Measurements from ENCODE around the gene SRPK1.
A peak's percentile ranks its signal among the peaks of the same experiment; 100 is the strongest.
"Not testable (repeated sequence)": the region's sequence is repeated elsewhere in the genome, so short reads cannot be mapped to it uniquely, and the experiment has no call there.

The SRPK1 gene
- 64.9 reads per million, percentile 74 among the genes with 10 or more reads in this experiment for total RNA-seq

DNA sequence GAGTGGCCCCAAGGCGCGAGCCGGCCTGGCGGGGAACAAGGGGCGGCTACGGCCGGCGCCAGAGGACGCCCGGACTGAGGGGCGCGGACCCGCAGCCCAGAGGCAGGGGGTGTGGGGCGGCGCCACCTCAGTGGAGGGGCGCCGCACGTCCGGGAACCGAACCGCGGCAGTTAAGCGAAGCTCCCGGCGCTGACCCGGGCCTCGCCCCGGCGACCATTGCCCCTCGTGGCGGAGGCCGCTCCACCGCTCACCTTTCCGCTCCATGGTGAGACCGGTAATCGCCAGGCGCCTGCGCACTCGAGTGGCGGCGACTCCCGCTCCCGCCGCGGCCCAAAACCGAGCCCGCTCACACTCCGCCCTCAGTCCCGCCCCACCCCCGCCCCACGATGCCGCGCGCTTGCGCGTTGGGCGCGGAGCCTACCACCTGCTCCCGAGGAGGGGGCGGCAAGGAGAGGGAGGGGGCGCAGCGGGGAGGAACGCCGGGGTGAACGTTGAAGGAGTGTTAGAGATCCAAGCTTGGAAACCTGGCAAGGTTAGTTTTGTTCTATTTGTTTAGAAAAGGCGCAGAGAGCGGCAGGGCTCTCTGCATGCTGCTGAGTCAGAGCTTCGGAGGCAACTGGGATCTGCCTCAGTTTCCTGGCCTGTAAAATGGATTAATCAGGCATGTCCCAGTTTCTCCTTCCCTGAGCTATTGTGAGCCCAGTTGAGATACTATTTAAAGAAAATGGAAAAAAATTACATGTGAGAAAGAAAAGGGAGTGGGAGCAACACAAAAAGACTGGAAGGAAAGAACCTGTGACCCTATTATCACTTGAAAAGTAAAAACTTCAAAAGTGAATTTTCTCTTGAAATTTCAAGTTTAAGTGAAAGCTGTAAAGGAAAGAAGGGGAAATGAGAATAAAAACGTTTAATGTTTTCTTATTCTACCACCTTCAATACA, at the start of gene SRPK1:
TSS of gene SRPK1 (minus strand) at position 306 of the 940 bp plus-strand sequence. CDS start at position 264, 42 bp downstream.
- DNase-seq = peak; percentile 68

DNA sequence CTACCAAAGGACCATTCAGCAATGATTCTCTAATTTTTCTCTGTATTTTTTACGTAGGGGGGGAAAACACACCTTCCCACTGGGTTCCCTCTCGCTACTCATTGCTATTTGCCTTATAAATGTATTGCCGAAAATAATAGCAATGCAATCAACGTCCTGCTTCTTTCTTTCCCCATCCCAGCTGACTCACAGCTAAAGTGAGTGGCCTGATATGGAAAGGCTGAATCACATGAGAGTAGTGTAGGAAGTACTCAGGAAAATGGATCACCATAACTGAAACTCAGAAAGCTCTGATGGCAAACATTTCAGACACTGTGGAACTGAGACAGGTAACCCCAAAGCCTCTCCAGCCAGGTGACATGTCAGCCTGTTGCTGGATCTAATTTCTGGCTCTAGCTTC, 49.3 kb upstream of the SRPK1 start:
- no peak for DNase-seq

DNA sequence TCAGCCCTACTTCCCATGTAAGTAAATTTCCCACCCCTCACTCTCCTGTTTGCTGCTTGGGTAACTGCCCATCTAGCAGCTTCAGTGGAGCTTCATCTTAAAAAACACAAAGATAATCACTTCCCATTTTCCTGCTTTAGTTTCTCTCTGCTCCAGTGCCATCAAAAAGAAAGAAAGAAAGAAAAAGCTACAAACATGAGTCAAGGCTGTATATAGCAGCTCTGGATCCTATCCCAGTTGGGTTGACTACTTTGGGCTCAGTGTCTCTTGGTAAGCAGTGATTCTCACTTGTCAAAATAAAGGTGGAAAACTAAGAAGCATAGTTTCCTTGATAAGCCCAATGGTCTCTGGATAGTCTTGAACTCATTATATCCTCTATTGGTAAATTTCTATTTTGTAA, 48.7 kb upstream of the SRPK1 start:
- no peak for DNase-seq

DNA sequence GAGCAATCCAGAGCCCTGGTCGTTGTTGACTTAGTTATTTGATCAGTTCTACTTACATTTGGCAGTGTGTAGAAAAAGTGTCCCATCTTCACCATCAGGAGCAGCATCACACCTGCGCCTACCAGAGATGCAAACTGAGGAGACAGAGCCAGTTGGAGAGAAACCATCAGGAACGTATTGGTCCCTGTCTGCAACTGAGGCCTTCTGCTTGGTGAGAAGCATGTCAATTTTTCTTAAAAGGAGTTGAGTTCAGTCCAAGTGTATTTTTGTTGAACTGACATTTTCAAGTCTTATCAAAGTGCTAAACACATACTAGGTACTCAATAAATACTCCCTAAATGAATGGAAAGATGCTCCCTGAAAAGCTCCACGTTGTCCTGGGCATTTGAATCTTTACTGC, 47.9 kb upstream of the SRPK1 start:
- no peak for DNase-seq

DNA sequence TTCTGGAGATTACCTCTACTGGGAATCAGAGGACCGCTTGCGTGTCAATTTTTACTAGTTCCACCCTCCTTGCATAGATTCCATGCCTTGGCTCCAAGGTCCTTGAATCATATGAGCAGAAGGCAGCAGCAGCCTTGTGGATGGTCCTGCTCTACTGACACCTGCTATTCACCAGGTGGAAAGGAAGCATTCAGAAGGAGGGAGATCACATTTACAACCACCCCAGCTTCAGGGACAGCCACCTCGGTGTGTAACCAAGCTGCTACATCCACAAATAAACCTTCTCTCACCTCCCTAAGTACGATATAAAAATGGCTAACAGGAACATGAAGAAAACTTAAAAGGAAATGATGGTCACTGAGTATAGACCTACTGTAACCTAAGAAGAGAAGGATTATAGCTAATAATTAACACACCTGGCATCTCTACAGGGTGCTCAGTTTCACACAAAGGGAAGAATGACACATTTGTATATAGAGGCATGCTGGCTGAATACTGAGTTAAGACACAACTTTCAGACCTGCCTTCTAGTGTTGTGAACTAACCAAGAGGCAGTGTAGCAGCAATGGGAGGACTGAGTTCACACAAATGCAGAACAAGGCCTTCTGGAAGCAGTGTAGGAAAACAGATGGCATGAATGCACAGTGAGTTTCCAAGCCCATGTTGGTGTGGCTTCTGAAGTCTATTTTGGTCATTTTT, 46.3 kb upstream of the SRPK1 start:
- DNase-seq = no peak

DNA sequence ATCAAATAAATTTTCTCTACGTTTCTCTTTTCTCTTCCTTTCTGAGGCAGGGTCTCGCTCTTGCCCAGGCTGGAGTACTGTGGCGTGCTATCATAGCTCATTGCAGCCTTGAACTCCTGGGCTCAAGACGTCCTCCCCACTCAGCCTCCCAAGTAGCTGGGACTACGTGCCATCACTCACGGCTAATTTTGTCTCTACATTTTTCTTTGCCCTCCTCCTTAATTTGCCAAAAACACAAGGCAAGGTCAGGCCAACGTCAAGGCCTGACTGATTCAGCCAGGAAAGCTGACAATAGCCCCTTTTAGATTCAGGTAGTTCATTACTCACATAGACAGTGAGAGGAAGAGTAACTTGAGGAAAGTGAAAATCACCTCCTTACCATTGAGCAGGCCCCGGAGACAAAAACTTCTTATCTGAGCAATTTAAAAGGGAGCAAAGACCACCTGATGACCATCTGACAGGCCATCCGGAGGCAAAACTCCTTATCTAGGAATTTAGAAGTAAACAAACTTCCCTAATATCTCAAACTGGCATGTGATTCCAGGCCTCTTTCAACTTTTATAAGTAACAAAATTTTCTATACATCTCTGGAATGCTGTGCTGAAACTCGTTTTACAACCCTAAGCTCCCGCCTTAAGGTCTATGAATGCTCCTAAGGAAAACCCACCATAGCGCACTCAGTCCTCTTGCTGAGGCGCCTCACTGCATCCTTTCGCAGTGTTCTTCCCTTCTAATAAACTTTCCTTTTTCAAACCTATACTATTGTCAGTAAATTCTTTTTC, 42.1 kb upstream of the SRPK1 start:
- no peak for DNase-seq

DNA sequence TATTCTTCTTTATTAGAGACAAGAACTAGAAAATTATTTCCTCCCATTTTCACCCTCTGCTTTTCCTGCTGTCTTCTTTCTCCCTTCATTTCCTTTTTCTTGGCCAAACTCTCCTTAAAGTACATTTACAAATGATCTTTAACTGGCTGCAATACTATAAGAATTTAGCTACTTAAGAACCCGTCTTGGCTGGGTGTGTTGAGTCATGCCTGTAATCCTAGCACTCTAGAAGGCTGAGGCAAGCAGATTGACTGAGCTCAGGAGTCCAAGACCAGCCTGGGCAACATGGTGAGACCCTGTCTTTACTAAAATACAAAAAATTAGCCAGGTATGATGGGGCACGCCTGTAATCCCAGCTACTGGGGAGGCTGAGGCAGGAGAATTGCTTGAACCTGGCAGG, 39.3 kb upstream of the SRPK1 start:
- DNase-seq = no peak

DNA sequence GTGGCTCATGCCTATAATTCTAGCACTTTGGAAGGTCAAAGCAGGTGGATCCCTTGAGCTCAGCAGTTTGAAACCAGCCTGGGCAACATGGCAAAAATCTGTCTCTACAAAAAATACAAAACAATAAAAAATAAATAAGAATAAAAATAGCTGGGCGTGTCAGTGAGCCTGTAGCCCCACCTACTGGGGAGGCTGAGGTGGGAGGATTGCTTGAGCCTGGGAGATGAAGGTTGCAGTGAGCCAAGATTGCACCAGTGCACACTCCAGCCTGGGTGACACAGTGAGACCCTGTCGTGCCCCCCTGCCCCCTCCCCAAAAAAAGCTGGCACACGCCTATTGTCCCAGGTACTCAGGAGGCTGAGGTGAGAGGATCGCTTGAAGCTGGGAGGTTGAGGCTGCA, 35.1 kb upstream of the SRPK1 start:
- no peak for DNase-seq

DNA sequence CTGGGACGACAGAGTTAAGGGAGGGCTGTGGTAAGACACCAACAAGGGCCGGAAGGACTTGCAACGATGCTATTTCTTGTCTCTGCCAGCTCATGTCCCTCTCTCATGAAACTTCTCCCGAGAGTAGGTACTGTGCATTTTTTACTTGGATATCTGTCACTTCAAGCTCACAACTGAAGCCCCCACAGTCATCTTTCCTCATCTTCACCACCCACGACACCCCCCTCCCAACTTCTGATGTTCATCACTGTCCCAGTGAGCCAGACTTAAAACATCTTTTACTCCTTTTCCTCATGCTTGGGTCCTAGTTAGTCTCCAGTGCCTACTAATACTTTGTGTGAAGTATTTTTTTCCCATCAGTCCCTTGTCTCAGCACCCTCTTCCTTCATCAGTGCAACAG, 34.6 kb upstream of the SRPK1 start:
- DNase-seq = no peak

DNA sequence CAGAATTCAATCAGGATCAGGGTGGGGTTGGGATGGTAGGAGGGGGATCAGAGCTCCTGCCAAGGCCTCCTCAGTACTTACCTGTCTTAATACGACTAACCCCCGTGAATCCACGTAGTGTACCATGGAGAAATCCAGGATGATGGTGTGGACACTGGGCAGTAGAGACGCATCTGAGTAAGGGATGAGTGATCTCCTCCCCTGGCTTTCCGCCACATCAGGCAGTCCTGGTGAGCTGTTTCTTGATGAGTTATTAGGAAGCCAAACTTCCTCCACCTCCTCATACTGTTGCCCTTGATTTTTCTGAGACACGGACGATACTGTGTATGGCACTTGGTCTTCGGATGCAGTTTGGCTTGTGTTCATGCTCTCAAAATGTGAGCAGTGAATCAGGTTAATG, 34.2 kb upstream of the SRPK1 start:
- DNase-seq = no peak

DNA sequence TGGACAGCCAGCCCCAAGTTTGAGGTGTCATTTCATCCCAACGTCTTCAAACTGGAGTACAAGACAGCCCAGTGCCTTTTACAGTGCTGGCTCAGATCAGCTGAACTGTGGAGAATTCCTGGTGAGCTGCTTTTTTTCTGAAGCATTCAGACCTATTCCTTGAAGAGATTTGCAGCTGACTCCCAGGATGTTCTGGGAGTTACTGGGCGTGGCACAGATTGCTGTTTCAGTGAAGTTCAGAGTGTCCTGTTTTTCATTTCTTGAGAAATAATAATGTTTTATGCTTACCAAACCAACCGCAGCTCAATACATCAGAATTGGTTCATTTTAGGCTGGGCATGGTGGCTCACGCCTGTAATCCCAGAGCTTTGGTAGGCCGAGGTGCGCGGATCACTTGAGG, 33.4 kb upstream of the SRPK1 start:
- no peak for DNase-seq

DNA sequence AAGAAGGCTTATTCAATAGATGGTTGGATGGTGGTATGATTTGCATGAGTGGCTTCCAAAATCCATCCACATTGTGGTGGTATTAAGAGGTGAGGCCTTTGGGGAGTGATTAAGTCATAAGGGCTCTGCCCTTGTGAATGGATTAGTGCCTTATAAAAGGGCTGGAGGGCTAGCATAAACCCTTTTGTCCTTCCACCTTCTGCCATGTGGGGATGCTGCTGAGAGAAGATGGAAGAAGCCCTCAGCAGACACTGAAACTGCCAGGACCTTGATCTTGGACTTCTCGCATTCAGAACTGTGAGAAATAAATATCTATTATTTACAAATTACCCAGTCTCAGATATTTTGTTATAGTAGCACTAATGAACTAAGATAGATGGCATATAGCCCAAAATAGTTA, 27.8 kb upstream of the SRPK1 start:
- DNase-seq = no peak

DNA sequence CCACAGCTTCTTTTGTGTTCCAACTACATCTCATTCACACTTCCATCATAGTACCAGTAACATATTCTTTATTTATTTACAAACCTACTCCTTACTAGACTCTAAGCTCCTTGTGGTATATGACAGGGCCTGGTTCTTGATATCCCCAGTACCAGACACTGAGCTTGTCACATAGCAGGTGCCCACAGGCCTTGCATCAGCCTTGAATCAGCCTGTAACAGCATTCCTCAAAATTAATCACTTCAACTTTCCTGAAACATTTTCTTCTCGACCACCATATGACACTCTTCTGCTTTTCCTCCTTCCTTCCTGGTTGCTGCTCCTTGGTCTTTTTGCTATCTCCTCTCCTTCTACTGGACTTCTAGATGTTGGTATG, 24.7 kb upstream of the SRPK1 start:
- DNase-seq = no peak

DNA sequence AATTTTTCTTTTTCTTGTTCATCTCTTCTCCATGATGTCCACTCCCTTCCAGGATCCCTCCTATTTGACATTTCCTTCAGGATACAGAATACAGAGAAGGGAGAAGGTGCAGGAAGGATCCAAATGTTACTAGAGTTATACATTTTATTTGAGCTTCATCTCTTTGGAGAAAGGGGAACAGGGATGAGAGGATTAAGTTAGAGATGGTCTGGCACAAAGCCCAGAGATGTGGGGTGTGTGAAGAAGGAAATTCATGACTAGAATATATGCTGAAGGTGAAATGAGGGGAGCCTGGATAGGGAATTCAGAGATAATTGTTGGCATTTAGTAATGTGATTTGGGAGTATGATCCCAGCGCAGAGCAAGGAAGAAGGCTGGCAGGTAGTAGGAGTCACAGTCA, 22.5 kb upstream of the SRPK1 start:
- no peak for DNase-seq

DNA sequence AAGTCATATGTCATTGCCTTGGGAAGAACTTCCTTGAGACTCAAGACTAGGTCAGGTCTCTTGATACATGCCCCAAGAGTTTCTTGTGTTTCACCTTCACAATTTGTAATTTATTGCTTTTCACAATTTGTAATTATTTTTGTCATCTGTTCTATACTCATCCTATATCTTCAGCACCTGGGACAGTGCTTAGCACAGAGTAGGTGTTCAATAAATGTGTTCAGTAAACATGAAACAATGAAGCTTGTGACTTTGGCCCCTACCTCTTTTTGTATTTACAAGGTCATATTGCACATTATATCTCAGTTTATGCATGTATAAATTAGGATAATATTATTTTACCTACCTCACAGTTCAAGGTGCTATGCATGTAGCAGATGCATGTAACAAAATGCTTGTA, 21.5 kb upstream of the SRPK1 start:
- no peak for DNase-seq

DNA sequence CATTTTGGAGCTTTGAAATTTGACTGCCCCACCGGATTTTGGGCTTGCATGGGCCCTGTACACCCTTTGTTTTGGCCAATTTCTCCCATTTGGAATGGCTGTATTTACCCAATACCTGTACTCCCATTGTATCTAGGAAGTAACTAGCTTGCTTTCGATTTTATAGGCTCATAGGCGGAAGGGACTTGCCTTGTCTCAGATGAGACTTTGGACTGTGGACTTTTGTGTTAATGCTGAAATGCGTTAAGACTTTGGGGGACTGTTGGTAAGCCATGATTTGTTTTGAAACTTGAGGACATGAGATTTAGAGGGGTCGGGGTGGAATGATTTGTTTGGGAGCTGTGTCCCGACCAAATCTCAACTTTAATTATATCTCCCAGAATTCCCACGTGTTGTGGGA, 20.3 kb upstream of the SRPK1 start:
- not testable (repeated sequence) for DNase-seq

DNA sequence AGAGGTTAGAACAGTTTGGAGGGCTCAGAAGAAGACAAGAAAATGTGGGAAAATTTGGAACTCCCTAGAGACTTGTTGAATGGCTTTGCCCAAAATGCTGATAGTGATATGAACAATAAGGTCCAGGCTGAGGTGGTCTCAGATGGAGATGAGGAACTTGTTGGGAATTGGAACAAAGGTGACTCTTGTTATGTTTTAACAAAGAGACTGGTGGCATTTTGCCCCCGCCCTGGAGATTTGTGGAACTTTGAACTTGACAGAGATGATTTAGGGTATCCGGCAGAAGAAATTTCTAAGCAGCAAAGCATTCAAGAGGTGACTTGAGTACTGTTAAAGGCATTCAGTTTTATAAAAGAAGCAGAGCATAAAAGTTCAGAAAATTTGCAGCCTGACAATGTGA, 19.1 kb upstream of the SRPK1 start:
- DNase-seq = not testable (repeated sequence)

DNA sequence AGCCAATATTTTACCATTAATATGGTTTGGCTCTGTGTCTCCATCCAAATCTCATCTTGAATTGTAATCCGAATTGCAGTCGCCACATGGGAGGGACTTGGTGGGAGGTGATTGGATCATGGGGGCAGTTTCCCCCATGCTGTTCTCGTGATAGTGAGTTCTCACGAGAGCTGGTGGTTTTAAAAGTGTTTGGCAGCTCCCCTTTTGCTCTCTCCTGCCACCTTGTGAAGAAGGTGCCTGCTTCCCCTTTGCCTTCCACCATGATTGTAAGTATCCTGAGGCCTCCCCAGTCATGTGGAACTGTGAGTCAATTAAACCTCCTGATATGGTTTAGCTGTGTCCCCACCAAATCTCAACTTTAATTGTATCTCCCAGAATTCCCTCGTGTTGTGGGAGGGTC, 18.4 kb upstream of the SRPK1 start:
- not testable (repeated sequence) for DNase-seq

DNA sequence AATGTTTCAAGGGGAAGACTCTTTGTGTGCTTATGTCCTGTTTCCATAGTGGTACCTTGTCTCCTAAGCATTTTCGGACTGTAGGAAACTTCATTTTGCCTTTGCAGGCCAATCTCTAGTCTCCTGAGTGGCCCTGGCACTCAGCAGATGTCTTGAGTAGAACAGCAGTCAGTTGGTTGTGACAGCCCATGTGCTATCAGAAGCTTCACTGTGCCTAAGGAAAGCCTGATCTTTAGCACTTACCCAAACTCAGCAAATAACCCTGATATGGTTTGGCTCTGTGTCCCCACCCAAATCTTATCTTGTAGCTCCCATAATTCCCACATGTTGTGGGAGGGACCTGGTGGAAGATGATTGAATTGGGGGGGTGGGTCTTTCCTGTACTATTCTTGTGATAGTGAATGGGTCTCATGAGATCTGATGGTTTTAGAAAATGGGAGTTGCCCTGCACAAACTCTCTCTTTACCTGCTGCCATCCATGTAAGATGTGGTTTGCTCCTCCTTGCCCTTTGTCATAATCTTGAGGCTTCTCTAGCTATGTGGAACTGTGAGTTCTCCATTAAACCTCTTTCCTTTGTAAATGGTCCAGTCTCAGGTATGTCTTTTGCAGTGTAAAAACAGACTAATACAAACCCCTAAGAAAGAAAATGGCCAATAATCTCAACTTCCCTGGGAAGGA, 15.9 kb upstream of the SRPK1 start:
- no peak for DNase-seq

DNA sequence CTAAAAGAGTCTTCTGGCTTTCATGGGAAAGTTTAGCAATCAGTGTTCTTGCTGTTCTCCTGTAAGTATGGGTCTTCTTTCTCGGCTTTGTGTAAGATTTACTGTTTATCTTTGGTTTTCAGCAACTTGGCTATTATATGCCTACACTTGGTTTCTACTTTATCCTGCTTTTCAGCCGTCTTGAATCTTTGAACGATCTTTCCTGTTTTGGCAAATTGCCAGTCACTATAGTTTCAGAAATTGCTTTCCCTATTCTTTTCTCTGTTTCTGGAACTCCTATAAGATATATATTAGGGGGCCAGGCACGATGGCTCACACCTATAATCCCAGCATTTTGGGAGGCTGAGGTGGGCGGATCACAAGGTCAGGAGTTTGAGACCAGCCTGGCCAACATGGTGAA, 14.6 kb upstream of the SRPK1 start:
- DNase-seq = no peak

DNA sequence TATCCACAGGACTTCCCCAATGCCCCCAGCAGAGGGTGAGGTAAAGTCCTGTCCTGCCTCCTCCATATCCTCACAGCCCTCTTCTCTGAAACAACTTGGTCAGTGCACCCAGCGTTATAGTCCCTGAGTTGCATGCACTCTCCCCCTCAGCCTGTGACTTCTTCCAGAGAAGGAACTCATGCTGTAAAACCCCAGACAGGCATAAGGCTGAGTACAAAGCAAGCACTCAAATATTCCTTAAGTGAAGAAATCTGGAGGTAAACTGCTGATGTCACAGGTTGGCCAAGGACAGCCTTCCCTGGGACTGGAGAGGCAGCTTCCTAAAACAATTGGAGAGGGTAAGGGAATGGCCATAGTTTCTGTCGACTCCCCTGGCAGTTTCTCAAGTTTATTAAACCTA, 12.9 kb upstream of the SRPK1 start:
- no peak for DNase-seq

DNA sequence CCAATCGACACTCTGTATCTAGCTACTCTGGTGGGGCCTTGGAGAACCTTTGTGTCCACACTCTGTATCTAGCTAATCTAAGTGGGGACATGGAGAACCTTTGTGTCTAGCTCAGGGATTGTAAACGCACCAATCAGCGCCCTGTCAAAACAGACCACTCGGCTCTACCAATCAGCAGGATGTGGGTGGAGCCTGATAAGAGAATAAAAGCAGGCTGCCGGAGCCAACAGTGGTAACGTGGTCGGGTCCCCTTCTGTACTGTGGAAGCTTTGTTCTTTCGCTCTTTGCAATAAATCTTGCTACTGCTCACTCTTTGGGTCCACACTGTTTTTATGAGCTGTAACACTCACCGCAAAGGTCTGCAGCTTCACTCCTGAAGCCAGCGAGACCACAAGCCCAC, 11.0 kb upstream of the SRPK1 start:
- DNase-seq = not testable (repeated sequence)

DNA sequence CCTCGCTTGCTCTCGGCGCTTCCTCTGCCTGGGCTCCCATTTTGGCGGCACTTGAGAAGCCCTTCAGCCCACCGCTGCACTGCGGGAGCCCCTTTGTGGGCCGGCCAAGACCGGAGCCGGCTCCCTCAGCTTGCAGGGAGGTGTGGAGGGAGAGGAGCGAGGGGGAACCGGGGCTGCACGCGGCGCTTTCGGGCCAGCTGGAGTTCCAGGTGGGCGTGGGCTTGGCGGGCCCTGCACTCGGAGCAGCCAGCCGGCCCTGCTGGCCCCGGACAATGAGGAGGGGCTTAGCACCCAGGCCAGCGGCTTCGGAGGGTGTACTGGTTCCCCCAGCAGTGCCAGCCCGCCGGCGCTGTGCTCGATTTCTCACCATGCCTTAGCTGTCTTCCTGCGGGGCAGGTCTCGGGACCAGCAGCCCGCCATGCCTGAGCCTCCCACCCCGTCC, 10.2 kb upstream of the SRPK1 start:
- DNase-seq = no peak

Data from effector CD4-positive, alpha-beta T cell (primary cell).